Measurements from ENCODE around the gene BCKDHA. TPM values are rescaled to one million over a fixed set of nuclear protein-coding genes. Genes with fewer than 3 reads are reported as not detected.

BCKDHA gene
- 43.7 and 108 TPM in 2 replicates for total RNA-seq

DNA sequence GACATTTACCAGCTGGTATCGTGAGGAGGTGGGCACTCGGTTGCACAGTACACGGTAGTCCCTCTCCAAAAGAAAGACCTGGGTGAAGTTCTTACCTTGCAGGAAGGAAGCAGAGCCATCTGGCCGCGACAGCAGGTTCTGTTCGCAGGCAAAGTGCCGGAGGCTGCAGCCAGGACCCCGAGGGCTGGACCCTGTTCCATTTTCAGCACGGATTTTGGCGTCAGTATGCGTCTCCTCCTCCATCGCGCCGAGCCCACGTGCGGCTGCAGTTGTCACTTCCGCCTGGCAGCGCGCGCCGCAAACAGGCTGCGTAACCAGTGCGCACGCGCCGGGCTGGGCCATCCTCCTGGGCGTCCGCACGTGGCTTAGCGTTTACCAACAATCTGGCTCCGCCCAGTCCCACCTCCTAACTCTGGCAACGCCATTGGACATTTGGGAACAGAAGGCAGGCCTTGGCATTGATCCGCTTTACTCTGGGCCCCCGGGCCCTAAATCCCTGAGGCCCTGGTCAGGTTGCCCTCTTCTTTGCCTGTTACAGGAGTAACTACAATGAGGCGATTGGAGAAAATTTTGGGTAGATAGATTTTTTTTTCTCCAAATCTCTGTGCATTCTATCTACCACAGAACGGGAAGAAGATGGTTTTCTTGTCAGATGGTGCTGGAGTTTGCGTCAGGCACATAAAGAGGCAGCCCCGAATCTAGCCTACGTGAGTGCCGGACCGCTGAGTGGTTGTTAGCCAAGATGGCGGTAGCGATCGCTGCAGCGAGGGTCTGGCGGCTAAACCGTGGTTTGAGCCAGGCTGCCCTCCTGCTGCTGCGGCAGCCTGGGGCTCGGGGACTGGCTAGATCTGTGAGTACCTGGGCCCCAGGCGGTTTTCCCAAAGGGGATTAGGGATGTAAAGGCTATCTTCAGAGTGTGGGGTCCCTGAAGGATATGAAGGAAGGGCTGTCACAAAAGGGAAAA, at the start of gene BCKDHA, which contains the start of gene EXOSC5:
TSS of gene BCKDHA (plus strand) at position 733 of the 964 bp plus-strand sequence. CDS start at position 743, 10 bp downstream.
TSS of gene EXOSC5 (minus strand) at position 274 of the 964 bp plus-strand sequence. CDS start at position 243, 31 bp downstream.

DNA sequence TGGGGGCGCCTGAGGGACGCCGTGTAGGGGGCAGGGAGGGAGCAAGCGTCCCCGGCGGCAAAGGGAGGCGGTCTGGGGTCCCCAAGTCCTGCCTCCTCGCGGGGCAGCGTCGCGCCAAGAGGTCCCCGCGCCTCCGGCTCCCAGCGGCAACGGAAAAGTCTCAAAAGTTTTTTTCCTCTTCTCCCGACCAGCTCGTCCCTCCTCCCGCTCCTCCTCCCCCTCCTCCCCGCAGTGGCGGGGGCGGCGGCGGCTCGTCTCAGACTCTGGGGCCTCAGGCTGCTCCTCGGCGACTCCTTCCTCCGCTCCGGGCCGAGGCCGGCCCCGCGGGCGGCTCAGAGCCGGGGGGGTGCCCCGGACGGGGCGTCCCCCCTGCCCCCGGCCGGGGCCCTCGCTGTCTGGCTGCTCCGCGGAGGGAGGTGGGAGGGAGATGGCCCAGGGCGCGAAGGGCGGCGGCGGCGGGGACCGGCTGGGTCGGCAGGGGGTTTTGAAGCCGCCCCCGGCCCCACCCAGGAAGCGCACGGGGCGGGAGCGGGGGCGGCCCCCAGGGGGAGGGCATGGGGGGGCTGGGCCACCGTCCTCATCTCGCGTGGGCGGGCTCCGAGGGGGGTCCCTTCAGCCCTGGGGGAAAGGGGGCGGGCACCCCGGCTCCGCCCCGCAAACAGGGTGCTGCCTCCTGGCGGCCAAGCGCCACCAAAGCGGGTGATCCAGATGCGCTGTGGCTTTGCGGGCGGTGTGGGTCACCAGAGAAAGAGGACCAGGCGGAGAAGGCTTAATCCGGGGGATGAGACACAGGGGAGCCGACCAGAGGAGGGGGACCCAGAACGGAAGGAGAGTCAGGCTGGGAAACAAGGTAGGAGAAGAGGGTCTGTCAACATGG, 43.9 kb upstream of the BCKDHA start, which contains the start of gene TGFB1:
TSS of gene TGFB1 (minus strand) at position 457 of the 877 bp plus-strand sequence. CDS start 878 bp downstream, outside the sequence.

DNA sequence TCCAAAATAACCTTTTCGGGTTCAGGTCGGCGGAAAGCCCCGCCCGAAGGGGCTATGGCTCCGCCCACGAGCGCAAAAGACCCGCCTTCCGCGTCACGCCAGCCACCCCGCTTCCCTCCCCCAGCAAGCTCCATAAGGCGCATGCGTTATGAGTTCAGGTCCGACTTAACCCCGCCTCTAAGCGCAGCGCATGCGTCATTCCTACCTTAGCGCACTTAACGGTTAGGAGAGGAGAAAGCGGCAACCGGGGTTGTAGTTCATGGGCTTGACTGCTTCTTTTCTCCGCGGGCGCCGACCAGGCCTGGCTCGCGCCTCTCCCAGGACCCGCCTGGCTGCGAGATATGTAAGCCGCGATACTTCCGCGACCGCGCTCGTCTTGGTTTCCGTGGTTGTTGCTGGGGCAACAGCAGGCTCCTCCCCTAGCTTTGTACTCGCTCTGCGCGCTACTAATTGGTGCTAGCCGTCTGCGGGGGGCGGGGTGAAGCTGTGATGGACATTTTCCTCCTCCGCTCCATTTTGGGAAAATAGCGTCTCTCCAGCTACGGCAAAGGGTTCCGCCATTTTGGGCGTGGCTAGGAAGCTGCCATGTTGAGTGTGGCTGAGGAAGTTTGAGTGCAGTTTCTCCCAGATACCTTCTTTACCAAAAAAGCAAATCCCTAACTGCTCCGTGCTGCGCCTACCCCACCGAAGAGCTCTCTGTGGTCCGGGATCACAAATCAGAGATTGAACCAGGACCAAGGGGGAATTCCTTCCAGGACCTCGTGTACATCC, 33.7 kb upstream of the BCKDHA start, which contains the start of gene B9D2:
TSS of gene B9D2 (minus strand) at position 397 of the 771 bp plus-strand sequence. CDS start 630 bp downstream, outside the sequence.

DNA sequence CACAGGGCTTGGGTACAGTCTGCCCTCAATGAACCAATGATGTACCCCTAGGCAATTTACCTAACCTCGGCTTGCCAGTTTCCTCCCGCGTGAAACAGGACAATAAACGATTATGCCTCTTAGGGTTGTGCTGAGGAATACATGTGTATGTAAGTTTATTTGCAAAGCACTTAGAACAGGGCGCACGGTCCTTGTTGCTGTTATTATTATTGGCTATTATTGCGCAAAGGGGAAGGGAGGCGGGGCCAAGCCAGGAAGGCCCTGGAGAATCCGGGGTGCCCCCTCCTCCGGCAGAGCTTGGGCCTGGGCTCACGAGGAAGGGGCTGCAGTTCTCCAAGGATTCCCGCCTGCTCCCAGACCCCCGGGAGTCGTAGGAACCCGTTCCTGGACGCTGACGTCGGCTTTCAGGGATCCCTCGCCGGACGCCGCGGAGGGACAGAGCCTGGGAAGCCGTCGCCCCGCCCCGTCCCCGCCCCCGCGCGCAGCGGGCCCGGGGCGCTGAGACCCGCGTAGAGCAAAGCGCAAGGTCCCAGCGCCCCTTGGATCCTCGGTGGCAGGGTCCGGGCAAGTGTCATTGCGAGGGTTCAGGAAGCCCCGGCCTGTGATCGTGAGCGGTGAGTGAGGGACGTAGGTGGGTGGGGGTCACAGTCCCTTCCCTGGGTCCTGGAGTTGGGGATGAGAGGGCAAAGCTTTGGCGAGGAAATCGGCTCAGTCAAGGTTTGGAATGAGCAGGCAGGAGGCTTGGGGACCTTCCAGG, 21.2 kb upstream of the BCKDHA start, which contains the start of gene TMEM91:
TSS of gene TMEM91 (plus strand) at position 293 of the 757 bp plus-strand sequence. CDS start 1,777 bp downstream, outside the sequence.

DNA sequence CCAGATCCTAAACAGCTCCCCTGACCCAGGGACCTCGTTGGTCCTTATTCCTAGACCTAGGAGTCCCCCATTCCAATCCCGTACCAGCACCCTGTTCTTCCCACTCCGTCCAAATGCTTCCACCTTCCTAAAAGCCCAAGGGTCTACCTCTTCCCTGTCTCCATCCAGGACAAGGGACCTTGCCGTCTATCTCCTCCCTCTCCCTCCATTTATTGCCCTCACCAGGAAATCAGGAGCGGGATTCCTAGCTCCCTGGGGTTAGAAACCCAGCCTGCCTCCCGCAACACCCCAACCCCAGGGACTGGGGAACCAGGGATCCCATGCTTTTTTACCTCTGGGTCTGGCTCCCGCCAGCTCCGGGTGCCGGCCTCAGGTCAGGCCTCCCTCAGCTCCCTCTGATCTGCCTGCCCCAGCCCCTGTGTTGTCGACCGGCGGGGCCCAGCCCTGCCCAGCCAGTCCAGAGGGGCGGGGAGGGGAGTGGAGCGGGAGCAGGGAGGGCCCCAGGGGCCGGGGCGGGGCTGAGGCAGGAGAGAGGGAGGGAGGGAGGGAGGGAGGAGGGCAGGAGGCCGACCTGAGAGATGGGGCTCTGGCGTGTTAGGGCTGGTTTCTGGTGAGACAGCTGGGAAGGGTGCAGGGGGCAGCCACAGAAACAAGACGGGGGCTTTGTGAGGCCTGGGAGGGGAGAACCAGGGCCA, 29.5 kb downstream of the BCKDHA start, which contains the start of gene B3GNT8:
TSS of gene B3GNT8 (minus strand) at position 423 of the 695 bp plus-strand sequence. CDS start 596 bp downstream, outside the sequence.

DNA sequence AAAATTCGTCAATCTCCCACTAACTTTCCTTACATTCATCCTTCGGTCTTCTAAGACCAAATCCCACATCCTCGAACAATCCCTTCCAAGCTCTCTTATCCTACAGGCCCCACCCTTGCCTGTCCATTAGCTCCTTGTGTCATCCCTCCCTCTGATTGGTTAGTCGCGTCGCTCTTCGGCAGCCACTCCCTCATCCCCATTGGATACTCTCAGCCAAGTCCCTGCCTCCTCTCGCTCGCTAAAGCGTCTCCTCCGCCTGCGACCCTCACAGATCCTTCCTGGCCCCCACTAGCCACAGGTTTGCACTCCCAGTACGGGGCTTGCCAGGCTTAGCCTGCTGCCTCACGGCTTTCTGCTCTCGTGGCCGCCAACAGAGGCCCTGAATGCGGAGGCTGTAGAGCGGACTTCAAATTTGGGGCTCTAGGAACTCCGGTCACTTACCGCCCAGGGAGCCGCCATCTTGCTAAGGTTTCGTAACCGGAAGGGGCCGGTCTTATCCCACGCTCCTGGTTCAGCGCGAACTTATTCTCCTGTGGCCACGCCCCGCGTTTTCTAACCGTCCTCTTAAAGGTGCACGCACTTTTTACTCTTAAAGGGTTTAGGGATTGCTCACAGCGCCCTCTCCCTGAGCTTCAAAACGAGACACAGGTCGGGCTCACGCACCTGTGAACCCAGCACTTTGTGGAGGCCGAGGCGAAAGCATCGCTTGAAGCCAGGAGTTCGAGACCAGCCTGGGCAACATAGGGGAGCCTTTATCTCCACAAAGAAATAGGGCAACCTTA, 42.0 kb downstream of the BCKDHA start, which contains the start of gene DMAC2:
TSS of gene DMAC2 (minus strand) at position 472 of the 782 bp plus-strand sequence. CDS start at position 459, 13 bp downstream.

DNA sequence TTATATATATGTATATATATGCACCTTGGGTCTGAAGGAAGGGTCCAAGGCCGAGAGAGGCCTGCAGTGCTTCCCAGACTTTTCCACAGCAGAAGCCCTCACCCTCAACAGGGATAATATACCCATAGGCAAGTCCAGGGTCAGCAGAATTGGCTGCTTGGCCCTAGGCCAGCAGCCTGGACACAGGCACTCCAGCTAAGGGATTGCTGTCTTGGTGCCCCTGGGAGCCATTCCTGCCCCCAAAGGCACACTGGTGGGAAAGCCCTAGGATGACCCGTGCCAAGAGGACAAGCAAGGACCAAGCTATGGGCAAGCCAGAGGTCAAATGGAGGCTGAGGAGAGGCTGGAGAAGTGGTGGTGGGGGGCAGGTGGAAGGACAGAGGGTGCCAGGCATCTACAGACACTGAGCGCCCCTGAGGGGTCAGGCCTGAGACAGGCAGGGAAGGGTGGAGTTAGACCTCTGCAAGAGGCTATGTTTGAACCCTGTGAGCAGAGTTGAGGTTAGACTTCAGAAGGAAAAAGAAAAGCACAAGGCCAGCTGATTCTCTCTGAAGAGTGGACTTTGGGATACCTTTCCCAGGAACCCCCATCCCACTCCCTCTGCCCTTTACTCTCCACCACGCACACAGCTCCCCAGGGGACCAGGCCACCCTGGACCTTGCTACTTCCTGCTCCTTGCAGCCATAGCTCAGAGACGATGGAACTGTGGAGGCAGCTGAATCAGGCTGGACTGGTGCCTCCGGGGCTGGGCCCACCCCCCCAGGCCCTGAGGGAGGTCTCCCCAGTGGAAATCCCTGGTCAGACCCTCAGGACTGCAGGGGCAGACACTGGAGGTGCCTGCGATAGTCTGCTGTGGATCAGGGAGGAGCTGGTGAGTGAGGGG, 45.1 kb downstream of the BCKDHA start, which contains the start of gene ERICH4:
TSS of gene ERICH4 (plus strand) at position 684 of the 883 bp plus-strand sequence. CDS start at position 698, 14 bp downstream.

Other genes starting within 250 kb of the BCKDHA start
- gene CYP2S1, start 204.6 kb upstream of the BCKDHA start, total RNA-seq, result 2.9 and 4.1 TPM in 2 replicates
- gene AXL, start 178.6 kb upstream of the BCKDHA start, total RNA-seq, result 356 and 367 TPM in 2 replicates
- 125 and 158 TPM in 2 replicates for gene HNRNPUL1, start 133.4 kb upstream of the BCKDHA start, total RNA-seq
- 11.9 and 18.6 TPM in 2 replicates for gene CCDC97, start 87.6 kb upstream of the BCKDHA start, total RNA-seq
- gene TGFB1, start 43.9 kb upstream of the BCKDHA start, total RNA-seq, result 44.2 and 44.6 TPM in 2 replicates
- 9.0 and 9.9 TPM in 2 replicates for gene B9D2, start 33.7 kb upstream of the BCKDHA start, total RNA-seq
- 0.49 and 11.0 TPM in 2 replicates for gene TMEM91, start 21.3 kb upstream of the BCKDHA start, total RNA-seq
- 18.9 and 25.3 TPM in 2 replicates for gene EXOSC5, start 459 bp upstream of the BCKDHA start, total RNA-seq
- 1.5 and 3.9 TPM in 2 replicates for gene B3GNT8, start 29.6 kb downstream of the BCKDHA start, total RNA-seq
- 45.6 and 57.0 TPM in 2 replicates for gene DMAC2, start 42.1 kb downstream of the BCKDHA start, total RNA-seq
- not detected in 2 replicates for gene ERICH4, start 45.3 kb downstream of the BCKDHA start, total RNA-seq
- gene CEACAM21, start 178.3 kb downstream of the BCKDHA start, total RNA-seq, result not detected in 2 replicates
- gene CEACAM4, start 229.3 kb downstream of the BCKDHA start, total RNA-seq, result not detected in 2 replicates

All from mesangial cell (primary cell).